ENCODE results near the gene SRSF1.
"Not testable (repeated sequence)": the region's sequence is repeated elsewhere in the genome, so short reads cannot be mapped to it uniquely, and the experiment has no call there.

Gene SRSF1

DNA sequence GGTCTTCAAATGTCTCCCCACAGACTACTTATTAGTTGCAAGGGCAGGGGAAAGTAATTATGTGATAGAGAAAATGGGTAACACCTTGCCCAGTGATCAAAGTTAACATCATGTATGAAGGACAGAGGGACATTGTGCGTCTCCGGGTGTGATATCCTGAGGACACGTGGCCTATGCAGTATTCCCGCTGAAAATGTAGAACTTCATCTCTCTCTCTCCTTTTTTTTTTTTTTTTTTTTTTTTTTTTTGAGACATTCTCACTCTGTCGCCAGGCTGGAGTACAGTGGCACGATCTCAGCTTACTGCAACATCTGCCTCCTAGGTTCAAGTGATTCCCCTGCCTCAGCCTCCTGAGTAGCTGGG lies 43.9 kb downstream of the SRSF1 start:
- no peak for DNase-seq

DNA sequence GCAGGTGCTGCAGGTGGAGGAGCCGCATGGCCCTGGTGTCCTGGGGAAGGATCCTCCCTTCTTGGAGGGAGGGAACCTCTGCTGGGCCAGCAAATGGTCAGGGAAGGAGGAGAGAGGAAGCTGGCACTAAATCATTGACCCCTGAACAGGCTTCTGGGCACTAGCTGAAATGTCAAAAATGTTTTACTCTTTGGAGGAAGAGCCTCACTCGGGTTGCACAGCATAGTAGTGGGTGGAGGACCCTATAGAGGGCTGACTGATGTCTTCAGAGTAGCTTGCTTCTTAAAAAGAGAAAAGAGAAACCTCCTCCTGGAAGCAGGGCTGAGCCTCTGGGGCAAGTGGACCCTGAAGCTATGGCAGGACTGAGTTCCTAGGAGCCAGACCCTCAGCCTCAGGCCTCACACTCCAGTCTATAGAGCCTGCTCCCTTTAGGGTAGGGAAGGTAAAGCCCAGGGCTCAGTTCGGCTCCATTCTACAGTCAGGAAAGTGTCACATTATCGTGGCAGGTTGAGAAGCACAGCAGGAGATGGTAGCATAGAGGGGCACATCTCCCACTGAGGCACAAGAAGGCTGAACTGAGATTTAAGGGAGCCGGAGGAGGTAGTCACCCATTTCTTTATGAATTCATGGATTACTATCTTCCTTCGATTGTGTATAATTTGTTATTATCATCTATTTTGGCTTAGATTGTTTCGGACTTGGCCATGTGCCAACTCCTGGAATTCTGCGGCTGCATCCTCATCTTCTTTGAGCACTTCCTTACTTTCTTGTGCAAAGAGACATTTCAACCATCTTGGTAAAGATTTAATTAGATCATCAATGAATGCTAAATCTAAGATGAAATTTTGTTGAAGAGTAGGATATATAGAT lies 44.5 kb downstream of the SRSF1 start:
- DNase-seq = no peak

DNA sequence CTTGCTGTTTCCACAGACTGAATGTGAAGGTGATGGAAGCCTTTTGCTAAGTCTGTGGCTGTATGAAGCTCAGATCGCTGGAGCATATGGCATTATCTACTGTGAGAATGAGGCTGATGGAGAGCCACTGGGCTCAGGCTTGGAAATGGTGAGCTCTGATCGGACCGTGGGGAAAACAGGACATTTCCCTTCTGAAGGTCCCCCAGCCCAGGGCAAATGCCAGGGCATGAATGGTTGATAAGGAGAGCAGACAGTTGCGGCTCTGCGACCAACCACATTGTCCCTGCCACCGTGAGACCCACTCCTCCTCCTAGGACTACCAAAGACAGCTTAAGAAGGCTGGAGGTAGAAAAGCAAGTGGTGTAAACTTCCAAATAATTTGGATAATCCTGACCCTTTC lies 47.1 kb downstream of the SRSF1 start:
- DNase-seq = no peak

DNA sequence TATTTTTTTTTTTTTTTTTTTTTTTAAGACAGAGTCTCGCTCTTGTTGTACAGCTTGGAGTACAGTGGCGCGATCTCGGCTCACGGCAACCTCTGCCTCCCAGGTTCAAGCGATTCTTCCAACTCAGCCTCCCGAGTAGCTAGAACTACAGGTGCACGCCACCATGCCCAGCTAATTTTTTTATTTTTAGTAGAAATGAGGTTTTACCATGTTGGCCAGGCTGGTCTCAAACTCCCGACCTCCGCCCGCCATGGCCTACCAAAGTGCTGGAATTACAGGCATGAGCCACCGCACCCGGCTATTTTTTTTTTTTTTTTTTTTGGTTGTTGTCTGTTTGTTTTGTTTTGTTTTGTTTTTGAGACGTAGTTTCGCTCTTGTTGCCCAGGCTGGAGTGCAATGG lies 48.7 kb downstream of the SRSF1 start:
- DNase-seq = not testable (repeated sequence)

DNA sequence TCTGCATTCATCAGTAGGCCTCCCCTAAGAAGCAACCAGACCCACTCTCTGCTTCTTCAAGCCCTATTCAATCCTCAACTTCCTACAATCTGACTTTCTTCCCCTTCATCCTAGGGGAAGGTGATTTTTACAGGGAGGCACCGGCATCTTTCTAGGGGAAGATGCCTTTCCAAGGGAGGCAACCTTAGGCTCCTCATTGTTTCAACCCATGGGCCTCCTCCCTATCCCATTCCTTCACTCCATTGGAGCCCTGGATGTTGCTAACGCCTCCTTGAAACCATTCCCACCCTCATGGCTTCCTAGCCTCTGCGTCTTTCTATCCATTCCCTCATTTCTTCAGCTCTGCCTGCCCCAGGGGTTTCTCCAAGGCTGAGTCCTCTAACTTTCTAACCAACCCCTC lies 49.2 kb downstream of the SRSF1 start:
- no peak for DNase-seq

DNA sequence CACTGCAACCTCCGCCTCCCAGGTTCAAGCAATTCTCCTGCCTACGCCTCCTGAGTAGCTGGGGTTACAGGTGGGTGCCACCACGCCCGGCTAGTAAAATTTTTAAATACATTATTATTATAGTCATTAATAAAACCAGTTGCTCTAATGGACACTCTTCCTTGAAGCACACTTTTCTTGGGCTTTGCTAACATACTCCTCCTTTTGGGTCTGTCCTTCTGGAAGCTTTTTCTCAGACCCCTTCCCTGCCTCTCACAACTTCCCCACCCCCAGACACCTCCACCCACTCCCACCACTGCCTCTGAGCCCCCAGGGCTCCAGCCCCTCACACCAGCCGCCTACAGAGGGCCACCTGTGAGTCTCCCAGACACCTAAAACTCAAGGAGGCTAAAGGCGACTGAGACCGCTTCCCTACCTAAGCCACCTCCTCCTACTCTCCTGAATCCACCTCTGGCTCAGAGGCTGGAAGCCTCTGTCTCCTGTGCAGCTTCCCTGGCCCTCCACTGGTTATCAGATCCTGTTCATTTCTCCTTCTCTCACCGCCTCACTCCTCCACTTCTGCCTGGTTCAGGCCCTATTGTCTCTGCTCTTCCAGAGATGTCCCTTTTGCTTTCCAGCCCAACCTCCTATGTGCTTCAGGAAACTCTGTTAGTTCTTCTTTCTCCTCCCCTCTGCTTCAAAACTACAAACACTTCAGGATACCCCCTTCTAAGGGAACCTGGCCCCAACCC lies 49.8 kb downstream of the SRSF1 start:
- DNase-seq = no peak

DNA sequence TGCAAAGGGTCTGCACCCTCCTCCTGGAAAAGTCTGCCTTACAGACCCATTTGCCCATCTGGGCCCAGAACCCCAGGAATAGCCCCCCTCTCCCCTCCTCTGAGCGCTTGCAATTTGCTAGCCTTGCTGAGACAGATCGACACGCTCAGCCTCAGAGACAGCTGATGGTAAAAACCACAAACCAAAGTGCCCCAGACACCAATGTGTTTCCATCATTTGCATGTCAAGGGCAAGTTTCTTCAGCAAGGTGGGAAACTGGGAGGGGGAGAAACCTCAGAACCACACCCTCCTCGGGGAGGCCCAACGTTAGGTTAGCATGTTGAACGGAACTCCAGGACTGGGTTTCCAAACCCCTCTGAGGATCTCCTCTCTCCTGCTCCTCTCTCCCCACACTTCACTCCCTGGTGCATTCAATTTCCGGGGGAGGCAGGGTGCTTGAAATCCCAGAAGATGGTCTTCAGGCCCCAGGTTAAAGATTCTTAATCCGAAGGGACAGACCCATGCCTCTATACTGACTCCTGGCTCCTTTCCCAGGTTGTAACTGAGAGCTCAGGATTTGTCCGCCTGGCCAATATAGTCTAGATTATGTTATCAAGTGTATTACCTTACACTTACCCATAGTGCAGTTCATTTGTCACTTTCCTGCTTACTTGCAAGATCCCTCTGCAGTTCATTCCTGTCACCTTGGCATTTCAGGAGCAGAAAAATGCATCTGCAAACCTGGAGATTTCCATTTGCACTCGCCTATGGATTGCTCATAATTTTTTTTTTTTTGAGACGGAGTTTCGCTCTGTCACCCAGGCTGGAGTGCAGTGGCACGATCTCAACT lies 50.5 kb downstream of the SRSF1 start:
- DNase-seq = no peak

DNA sequence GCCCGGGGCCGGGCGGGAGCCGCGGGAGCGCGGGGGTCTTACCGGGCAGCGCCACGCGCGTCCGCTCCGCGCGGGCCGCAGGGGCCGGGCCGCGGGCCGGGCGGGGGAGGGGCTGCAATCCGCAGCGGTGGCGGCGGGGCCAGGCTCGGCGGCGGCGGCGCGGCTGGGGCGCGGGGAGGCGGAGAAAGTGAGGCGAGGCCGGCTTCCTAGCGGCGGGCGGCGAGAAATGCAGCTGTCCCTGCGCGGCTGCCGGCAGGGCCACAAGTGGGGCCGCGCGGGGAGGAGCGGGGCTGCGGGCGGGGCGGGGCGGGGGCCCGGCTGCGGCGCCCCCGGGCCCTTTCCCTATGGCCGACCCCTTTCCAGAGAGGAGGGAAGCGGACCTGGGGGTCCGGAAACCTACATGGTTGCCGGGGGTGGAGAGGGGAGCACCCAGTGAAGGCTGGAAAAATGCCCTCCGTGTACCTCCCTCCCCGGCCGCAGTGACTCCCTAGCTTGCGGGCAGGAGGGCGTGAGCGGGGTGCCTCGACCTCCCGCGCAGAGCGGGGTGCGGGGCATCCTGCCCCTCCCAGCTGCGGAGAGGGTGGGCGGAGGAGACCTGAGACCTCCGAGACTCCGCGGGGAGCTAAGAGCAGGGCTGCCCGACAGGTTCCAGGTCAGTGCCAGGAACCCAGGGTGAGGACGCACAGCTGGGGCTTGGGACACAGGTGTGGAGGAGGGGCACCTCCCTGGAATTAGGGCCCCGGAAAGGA lies 51.7 kb downstream of the SRSF1 start, which contains the start of gene CUEDC1:
Gene CUEDC1, minus strand, starts transcription at position 230 of the 749 bp plus-strand sequence. CDS start 69,848 bp downstream, outside the sequence.
- DNase-seq = peak; percentile 54

DNA sequence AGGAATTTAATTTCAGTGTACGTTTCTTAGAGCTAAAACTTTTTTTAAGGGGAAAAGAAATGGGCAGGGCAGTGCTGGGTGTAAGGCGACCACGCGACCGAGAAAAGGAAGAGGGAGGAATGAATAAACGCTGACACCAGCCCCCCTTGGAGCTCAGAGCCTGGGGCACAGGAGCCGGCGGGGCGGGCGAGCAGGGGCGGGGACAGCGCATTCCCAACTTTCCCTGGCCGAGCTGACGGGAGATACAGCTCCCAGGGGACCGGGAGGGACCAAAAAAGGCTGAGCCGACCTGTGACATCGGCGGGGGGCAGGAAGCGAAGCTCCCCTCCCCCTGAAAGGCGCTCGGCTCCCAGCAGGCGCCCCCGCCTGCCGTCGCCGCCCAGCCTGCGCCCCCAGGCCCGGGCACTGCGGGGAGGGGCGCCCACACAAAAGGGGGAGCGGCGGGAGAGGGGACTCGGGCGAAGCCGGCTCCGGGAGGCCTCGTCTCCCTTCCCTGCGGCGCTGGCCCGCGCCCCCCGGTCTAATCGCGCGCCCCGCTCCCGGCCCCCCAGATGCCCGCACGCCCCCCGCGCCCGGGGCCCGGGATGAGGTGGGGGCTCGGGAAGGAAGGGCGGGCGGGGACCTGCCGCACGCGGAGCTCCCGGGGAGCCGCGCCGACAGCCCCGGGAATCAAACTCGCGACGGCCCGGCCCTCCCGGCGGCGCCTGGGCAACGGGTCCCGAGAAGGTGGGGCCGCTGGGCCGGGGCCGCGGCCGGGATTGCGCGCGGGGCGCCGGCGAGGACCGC lies 52.5 kb downstream of the SRSF1 start:
- peak; percentile 69 for DNase-seq

DNA sequence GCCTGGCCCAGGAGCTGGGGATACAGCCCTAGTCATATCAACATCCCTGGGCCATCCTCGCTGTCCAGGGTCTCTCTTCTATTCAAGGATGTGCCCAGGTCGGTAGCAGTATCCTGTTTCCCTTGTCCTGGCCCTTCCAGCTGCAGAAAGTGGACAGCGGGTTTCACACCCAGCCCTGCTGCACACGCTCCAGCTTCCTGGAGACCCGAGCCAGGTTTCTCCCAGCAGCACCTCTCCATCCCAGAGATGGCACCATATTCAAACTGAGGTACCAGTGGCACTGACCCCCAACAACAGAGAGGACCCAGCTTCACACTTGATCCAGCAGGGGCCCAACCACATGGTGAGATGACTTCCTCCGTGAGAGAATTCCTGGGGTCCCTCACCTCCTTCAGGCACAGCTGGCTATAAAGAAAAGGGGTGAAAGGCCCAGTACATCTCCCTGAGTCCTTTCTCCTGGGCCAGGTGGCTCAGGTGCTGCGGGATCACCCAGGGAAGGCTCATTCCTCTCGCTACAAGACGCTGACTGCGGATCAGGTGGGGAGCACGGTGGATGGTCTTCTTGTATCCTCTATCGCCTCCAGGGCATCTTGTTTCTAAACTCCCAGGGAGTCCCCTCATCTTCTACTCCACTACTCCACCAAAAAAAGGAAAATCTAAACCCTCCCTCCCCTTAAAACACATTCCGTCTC lies 53.2 kb downstream of the SRSF1 start:
- no peak for DNase-seq
